ENCODE measurements around the gene DLG2.
"Not testable (repeated sequence)": the region's sequence is repeated elsewhere in the genome, so short reads cannot be mapped to it uniquely, and the experiment has no call there.

Gene DLG2

GRCh38 chr11:84993386-84993785, 633.8 kb downstream of the DLG2 start:
- DNase-seq (ENCODE audit: low read depth) = no peak

- no peak for DNase-seq (ENCODE audit: low read depth)
These were observed 637.0 kb downstream of the DLG2 start for GRCh38 chr11:84990141-84990540.

- DNase-seq (ENCODE audit: low read depth) = not testable (repeated sequence)
These were observed 639.4 kb downstream of the DLG2 start for GRCh38 chr11:84987686-84988187.

DNA sequence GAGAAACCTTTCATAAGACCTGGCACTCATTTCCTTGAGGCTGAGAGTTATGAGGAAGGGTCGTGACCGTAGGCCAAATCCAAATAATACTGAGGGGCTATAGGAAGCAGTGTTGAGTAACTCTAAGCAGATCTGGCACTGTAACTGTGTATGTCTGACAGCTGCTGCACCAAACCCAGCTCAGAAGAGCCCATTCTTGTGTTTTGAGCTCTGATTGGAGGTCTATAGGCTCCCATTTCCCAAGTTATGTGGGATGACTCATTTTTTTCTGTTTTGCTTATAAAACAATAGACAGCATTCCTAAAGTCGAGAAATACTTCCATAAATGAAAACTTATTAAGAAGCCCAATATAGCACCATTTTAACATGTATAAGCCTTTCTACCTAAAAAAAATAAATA, 645.8 kb downstream of the DLG2 start:
- no peak for DNase-seq (ENCODE audit: low read depth)

- DNase-seq (ENCODE audit: low read depth) = no peak
These were observed 658.0 kb downstream of the DLG2 start for GRCh38 chr11:84969103-84969502.

DNA sequence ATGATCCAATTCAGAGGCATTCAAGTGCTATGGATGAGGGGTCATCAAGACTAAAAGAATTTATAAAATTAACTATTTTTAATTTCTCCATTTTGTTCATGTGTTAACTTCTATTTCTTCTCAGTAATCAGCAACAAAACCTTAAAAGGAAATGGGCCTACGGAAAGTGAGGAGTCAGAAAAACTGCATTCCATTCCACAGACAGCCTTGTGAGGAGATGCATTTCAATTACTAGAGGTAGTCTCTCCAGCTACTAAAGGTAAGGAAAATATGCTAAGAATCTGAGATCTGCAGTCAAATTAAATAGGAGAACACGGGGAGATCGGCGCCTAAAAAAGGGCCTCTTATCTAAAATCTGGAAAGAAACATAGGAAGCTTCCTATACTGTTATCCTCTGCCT, 661.7 kb downstream of the DLG2 start:
- no peak for DNase-seq (ENCODE audit: low read depth)

GRCh38 chr11:84963240-84963639, 663.9 kb downstream of the DLG2 start:
- no peak for DNase-seq (ENCODE audit: low read depth)

DNA sequence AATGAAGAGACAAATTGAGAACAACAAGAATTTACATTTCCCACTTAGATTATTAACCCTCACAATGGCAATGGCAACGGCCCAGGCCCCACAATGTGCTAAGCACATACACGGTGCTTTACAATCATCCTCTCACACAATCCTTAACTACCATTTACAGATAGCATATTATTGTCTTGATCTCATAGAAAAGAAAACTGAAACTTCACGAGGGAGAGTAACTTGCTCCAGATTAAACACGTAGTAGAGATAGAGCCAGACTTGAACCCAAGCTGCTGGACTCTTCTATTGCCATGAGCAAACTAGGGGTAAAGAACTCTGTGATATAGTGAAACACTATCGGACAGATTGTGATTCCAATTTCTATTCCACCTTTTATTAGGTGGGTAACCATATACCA, 665.1 kb downstream of the DLG2 start:
- DNase-seq (ENCODE audit: low read depth) = no peak

DNA sequence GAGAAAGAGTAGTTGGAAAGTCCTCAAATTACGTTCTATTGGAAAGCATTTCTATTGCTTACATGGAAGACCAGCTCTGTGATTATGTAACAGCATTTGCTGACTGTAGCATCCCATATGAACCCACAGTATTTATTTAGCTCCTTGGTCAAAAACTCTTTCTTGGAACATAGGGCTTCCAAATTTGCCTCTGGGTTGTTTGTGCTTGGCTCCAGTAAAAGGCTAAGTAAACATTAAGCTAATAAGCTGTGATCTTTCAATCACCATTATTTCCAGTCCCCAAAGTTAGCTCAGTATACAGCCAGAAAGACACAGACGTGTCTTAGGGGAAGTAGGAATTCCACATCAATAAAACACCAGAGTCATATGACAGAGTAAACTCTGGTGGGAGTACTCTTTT, 668.8 kb downstream of the DLG2 start:
- DNase-seq (ENCODE audit: low read depth) = no peak

- no peak for DNase-seq (ENCODE audit: low read depth)
These were observed 676.4 kb downstream of the DLG2 start for GRCh38 chr11:84950569-84951270.

- no peak for DNase-seq (ENCODE audit: low read depth)
These were observed 679.1 kb downstream of the DLG2 start for GRCh38 chr11:84947970-84948580.

- DNase-seq (ENCODE audit: low read depth) = no peak
These were observed 680.1 kb downstream of the DLG2 start for GRCh38 chr11:84947070-84947469.

GRCh38 chr11:84930863-84931262, 696.3 kb downstream of the DLG2 start:
- no peak for DNase-seq (ENCODE audit: low read depth)

DNA sequence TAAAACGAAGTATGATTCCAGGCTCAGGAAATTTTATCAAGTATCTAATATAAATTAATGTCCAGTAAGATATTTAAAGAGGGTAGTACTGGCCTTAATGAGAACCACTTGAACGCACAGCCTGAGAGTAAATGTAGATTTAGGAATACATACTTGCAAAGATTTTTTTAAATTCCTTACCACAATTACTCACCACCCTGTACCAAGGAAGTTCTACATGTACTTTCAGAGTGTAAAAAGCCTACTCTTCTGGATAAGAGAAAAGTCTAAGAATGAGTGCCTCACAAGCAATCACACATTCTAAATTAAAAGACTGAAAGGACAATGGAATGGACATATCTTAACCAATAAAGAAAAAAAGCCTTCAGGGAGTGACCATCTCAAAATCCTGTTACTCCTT, 697.4 kb downstream of the DLG2 start:
- no peak for DNase-seq (ENCODE audit: low read depth)

- DNase-seq (ENCODE audit: low read depth) = no peak
These were observed 702.9 kb downstream of the DLG2 start for GRCh38 chr11:84924154-84924692.

DNA sequence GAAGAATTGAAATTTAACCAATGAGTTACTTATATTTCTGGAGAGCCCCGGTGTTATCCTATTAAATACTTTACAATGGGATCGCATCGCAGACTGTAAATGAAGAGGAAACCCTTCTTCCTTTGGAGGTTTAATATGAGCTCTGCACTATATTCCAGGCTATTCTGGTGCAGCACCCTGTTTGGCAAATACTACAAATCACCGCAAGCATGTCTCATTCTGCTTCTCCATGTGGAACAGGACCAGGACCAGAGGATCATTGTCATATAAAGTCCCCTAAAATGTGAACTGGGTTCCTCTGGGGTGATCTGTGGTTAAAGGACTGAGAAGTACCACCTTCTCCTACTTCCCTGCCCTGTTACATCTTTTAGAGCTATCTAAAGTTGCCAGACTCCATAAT, 703.7 kb downstream of the DLG2 start:
- DNase-seq (ENCODE audit: low read depth) = no peak

- DNase-seq (ENCODE audit: low read depth) = no peak
These were observed 704.3 kb downstream of the DLG2 start for GRCh38 chr11:84922836-84923235.

- no peak for DNase-seq (ENCODE audit: low read depth)
These were observed 704.8 kb downstream of the DLG2 start for GRCh38 chr11:84922212-84922805.

DNA sequence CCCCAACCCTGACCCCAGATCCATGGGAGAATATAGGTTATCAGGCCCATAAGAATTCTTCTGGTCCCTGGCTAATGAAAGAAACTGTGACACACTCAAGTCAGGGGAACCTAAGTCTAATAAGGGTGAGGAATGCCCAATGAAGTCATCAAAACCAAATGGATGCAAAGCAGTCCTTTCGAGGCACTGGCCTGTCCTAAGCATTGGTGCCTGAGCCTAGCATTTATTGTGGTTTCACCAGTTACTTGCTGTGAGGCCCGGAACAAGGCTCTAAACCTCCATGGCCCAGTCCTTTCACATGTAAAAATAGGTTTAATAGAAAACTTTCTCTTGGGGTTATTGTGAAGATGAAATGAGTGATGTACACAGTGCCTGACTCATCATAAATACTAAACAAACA, 712.6 kb downstream of the DLG2 start:
- no peak for DNase-seq (ENCODE audit: low read depth)

DNA sequence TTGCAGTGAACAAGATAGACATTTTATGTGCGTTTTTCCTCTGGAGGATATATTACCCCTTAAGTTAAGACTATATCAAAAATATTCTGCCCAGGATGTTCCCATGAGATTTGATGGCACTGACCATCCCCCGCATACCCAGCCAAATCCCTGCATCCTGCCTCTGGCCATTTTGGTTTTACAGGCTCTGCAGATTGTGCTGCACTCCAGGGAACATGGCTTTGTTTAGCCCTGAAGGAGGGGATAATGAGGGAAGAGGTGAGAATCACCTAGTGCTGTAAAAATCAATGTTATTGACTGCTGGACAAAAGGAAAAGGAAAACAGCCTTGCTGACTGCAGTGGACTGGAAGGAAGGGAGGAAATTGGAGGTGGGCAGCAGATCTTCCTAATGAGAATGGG, 717.4 kb downstream of the DLG2 start:
- DNase-seq (ENCODE audit: low read depth) = no peak

GRCh38 chr11:84906995-84907394, 720.1 kb downstream of the DLG2 start:
- no peak for DNase-seq (ENCODE audit: low read depth)

- no peak for DNase-seq (ENCODE audit: low read depth)
These were observed 721.7 kb downstream of the DLG2 start for GRCh38 chr11:84905411-84905810.

- DNase-seq (ENCODE audit: low read depth) = no peak
These were observed 724.7 kb downstream of the DLG2 start for GRCh38 chr11:84902445-84902844.

All from activated T-helper 1 cell treated with Interleukin-2 at 50 U/mL for 16 hours (primary cell).